ENCODE measurements around the gene APBB2.

The APBB2 gene

GRCh38 chr4:41185614-41186592 is 28.4 kb downstream of the APBB2 start:
- DNase-seq = no peak

- no peak for DNase-seq
Measured at GRCh38 chr4:41184009-41184408, 30.3 kb downstream of the APBB2 start.

GRCh38 chr4:41183021-41183553 is 31.3 kb downstream of the APBB2 start:
- DNase-seq = no peak

DNA sequence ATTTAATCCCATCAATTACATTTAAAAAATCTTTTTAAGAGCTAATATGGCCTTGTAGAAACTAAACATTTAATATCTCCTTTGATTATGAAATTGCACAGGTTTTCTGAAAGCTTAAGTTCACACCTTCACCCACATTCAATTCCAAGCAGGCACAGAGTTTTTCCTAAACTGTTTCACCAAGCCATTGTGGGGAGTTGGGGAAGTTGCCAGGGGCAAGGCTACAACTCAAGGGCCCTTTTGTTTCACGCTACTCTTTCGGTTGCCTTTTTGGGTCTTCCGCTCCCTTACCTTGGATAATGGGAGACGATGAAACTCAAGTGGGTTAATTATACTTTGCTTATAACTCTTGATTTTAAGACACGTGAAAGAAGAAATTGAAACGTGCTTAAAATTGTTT is 33.3 kb downstream of the APBB2 start:
- DNase-seq = no peak

GRCh38 chr4:41179498-41180195 is 34.7 kb downstream of the APBB2 start:
- DNase-seq = no peak

GRCh38 chr4:41178372-41179370 is 35.7 kb downstream of the APBB2 start:
- DNase-seq = no peak

GRCh38 chr4:41177016-41177415 is 37.3 kb downstream of the APBB2 start:
- no peak for DNase-seq

GRCh38 chr4:41176340-41176739 is 38.0 kb downstream of the APBB2 start:
- peak; percentile 48 for DNase-seq

DNA sequence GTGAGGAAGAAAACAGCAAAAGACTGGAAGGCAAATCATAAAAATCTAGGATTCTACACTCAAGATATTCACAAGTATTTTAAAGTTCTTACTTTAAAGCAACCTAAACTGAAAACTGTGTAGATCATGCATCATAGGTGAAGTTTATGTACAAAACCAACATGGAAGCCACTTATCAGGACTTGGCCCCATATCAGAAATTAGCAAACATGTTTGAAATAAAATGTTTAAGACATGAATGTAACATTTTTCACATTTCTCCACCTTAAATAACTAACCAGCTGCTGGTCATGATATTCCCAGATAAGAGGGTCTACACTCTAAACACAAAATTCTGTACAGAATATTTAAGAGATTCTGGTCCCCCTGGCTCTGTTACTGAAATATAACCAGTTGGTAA is 38.5 kb downstream of the APBB2 start:
- DNase-seq = no peak

DNA sequence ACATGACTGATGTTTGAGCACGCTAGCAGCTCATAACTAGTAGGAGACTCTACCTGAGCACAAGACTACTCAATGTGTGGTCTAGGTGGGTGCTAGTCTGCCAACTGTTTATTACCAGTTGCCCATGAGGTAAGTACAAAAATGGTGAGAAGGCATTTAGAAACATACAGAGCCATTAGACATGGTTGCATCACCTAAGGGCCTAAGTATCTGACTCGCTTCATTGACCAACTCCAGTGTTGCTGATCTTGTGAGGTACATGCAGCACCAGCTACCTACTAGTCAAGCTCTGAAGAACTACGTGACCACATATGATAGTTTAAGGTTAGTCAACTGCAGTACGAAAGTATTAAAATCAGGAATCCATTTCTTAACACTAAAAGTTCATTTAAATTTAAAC is 39.9 kb downstream of the APBB2 start:
- no peak for DNase-seq

- no peak for DNase-seq
Measured at GRCh38 chr4:41172786-41173185, 41.6 kb downstream of the APBB2 start.

- DNase-seq = no peak
Measured at GRCh38 chr4:41169256-41169800, 45.0 kb downstream of the APBB2 start.

DNA sequence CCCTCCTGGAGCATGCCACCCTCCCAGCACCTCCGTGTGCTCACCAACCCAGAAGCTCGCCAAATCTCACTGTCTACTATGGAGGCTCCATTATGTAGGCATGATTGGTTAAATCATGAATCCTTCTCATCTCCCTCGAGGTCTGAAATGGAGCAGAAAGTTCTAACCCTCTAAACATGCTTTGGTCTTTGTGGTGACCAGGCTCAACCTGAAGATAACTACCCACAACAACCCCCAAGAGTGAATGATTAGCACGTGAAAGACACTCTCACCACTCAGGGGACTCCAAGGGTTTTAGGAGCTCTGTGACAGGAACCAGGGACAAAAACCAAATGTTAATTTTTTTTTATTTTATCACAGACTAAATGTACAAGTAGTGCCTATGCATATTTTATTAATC is 47.2 kb downstream of the APBB2 start:
- DNase-seq = no peak

GRCh38 chr4:41164405-41164804 is 49.9 kb downstream of the APBB2 start:
- DNase-seq = no peak

DNA sequence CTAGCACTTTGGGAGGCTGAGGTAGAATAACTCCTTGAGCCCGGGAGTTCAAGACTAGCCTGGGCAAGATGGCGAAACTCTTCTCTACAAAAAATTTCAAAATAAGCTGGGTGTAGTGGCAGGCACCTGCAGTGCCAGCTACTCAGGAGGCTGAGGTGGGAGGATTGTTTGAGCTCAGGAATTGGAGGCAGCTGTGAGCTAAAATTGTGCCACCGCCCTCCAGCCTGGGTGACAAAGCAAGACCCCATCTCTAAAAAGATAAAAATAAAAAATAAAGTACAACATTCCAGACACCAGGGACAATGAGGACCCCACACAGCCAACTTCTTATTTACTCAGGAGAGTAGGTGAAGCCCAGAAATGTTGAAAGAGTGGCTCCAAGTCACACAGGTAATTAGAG is 53.0 kb downstream of the APBB2 start:
- no peak for DNase-seq

- no peak for DNase-seq
Measured at GRCh38 chr4:41160856-41161255, 53.5 kb downstream of the APBB2 start.

DNA sequence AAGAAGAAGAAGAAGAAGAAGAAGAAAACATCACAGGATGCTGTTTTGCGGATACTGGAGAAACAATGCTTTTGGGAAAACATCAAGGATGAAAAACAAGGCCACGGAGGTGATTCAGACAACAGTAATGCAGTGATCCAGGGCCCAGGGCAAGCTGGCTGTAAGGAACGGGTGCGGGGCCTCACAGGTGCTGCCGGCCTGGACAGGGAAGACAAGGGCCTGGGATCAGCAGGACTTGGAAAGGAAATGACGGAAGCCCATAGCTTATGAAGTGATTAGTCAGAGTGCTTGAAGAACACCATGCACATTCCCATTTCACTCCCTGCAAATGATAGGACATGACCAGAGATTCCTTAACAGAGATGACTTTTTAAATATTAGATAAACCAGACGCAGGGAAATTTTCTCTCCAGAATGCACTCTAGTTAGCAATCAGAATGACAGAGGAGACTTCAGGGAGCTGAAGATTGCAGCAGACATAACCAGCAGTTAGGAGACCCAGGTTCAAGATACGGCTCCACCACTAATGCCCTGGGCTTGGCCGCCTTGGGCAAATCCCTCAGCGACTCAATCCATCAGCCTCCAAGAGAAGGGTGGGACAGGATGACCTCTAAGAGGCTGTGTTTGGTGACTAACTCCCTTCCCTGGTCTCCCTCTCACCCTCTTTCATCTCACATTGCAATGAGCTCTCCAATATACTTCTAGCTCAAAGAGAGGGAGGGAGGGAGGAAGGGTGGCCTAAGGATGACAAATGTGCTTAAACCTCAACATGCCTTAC is 54.1 kb downstream of the APBB2 start:
- no peak for DNase-seq

GRCh38 chr4:41158756-41159155 is 55.6 kb downstream of the APBB2 start:
- DNase-seq = no peak

DNA sequence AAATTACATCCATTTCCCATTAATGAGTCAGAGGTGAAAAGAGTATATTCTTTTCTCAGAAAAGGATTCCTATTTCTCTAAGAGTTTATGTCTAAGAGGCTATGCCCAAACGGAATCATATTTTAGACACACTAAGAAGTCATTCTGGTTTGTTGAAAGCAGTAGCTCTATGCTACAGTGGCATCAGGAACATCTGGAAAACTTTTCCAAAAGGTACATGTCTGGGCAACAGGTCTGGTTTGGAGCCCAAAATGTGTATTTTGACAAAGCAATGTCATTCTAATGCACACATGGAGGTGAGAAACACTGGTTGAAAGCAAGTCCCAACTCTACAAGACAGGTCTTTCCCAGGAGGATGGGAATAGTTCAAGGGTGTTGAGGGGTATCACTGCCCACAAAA is 56.1 kb downstream of the APBB2 start:
- DNase-seq = no peak

DNA sequence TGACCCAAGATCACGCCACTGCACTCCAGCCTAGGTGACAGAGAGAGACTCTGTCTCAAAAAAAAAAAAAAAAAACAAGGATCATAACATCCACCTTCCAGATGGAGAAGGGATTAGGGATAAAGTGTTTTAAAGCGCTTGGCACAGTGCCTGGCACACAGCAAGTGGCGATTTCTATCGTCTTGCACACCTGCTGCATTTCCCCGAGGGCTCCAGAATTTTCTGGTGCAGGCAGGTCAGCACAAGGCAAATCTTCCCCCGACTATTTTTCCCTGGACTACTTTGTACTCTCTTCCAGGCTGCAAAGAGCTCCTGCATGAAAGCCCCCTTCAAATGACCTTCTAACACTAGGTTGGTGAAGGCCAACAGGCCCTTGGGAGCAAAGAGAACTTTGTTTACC is 57.3 kb downstream of the APBB2 start:
- no peak for DNase-seq

GRCh38 chr4:41156574-41156973 is 57.8 kb downstream of the APBB2 start:
- no peak for DNase-seq
